NCI-H510A treated with DMSO at 0.1 percent for 48 hours (cell line): Measurements from ENCODE around the gene SMCO3.

Source experiments
- DNase-seq: peaks from one replicate; lab custom pipeline; 2025; lab: John Stamatoyannopoulos, UW

Gene SMCO3

DNA sequence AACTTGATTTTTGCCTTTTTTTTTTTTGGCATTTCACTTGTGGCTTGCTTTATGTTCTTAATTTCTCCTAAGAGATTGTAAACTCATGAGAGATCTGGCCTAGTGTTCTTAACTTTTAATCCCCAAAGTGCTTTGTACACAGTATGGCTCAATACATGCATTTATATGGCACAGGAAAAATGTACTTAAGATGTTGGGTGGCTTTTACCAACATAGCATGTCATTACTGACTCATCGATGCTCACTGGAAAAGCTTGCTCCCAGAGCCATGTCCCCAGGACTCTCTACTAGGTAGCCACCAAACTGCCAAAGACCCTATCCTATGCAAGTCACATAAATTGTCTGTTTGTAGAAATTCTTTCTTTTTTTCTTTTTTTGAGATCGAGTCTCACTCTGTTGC, 13.1 kb upstream of the SMCO3 start:
- DNase-seq: no peak

DNA sequence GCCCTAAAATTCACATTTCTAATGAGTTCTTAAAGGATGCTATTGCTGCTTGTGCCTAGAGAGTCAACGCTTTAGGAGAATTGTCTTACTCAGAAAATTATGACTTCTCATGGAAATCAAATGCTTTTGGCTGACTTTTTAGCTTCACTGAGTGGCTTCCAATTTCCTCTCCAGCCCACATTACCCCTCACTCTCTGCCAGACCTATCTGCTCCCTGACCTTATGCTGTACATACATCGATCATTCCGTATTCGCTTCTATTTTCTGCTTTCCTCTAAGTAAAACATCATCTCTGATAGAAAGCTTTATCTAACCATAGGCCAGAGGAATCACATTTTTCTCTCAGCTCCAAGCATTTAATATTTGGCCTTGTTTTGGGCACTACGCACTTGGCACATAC, 12.5 kb upstream of the SMCO3 start:
- DNase-seq: no peak

DNA sequence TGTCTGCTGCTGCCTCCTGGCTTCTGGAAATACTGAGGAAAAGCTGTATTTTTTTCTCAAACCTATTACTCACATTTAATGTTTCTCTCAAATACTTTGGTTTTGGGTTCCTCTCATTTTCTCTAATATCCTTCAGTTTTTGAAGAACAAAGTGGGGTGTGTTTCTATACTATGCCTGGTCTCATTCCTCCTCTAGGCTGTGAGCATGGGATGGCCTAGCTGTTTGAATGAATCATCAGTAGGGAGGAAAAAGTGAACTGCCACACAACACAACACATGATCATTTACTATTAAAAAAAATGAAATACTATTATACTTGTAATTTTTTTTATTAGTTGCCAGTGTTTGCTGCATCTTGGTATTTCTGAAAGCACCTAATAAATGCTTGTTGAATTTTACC, 11.3 kb upstream of the SMCO3 start:
- DNase-seq: no peak

DNA sequence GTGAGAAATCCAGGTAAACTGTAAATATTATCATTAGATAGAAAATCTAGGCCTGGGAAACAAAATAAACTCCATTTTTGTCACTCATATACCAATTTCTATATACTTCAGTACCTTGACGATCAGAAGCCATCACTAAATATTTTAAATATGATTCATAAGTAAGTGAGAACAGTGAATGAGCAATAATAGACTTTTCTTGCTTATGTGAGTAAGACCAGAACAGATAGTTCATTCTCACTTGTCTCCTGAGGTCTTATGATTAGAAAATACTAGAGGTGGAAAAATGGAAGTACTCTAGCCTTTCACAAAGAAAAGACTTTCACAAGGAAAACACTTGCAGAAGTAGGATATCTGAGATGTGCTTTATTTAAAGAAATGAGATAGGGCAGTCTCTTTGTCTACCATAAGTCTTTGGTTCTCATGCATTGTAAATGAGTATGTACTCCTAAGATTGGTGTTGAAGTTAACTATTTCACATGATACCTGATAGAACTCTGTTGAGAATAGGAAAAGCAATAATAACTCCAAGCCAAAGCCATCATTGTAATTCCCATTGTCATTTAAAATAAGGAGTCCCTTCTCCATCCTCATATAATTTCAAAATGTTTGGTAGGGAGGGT, 10.1 kb upstream of the SMCO3 start:
- DNase-seq: no peak

GRCh38 chr12:14811486-14811885, 2.5 kb downstream of the SMCO3 start:
- DNase-seq: no peak

GRCh38 chr12:14810953-14811483, 3.0 kb downstream of the SMCO3 start:
- DNase-seq: peak; percentile 3

DNA sequence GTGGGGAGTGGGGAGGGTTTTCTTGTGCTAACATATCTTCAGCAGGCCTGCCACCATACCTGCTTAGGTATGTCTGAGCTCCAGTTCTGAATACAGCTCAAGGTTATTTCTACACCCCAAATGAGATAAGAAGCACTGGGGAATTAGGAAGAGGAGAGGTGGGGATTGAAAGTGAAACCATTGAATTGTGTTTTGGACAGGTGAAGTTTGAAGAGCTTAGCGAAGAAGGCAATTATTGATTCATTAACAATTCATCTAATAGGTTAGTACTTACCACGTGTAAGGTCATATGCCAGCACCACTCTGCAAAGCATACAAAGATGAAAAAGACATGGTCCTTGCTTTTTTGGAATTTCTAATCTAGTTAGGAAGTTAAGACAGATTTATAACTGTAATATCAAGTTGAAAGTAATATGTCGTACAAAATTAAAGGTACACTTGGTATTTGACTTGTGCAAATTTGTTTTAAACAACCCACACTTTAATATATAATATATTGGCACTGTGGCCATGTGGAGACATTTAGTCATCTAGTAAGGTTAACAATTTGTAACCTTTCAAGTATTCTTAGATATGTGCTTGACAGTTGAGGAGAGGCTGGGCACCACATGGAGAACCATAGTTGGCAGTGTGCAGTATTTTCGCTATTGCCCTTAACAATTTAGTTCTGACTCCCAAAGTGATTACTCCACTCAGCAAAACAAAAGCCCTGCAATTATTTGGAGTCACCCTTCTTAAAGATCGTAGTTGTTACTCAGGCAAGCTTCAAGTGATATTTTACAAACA, 3.6 kb downstream of the SMCO3 start:
- DNase-seq: no peak

DNA sequence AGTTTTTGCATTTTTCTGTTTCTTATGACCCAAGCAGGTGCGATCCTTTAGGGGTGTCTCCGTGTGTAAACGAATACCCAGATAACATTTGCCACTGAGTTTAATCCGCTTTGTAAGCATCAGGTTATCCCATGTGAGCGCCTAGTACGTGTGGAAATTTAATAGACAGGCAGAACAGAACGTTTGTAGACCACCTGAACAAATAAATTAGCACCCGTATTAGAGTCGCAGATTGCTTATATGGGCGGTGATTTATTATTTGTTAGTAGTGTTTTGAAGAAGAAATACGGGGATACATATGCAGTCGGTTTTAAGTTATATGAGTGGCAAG, 10.2 kb downstream of the SMCO3 start:
- no peak for DNase-seq

DNA sequence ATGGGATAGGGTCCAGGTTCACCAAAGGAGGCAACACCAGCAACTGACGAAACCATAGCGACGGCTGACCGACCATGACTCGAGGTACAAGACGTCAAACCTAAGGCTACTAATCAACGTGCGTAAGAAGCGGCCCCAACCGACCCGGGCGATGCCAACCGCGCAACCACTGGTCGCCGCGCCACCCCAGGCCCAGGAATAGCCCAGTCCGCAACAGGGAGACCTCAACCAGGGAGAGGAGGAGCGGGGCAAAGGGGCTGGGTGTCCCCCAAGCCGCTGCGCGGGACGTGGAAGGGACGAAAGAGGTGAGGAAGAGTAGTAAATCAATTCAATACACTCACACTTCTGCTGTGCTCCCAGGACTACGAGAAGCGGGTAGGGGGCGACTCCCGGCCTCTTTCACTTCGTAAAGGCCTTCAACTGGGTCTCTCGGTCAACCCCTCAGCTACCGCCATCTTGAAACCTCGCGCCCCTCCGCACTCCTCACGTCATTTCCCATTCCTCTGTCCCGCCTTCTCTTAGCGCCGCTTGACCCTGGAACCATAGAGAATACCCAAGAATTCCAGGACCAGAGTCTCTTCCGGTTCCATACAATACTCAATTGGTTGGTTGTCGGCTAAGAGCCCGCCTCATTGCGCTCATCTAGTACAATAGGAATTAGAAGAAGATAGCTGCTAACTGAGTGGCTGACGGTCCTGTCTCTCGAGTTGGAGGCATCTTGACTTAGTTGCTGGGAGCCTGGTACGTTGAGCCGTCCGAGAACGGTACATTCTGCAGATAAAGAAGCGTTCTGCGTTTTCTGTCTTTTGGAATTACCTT, 10.8 kb downstream of the SMCO3 start, which contains the start of the genes C12orf60 and WBP11:
TSS of gene C12orf60 (plus strand) at position 660 of the 819 bp plus-strand sequence. CDS start 19,266 bp downstream, outside the sequence.
TSS of gene WBP11 (minus strand) at position 468 of the 819 bp plus-strand sequence. CDS start 2,095 bp downstream, outside the sequence.
- DNase-seq: peak; percentile 98

GRCh38 chr12:14802721-14803010, 11.3 kb downstream of the SMCO3 start:
- no peak for DNase-seq

DNA sequence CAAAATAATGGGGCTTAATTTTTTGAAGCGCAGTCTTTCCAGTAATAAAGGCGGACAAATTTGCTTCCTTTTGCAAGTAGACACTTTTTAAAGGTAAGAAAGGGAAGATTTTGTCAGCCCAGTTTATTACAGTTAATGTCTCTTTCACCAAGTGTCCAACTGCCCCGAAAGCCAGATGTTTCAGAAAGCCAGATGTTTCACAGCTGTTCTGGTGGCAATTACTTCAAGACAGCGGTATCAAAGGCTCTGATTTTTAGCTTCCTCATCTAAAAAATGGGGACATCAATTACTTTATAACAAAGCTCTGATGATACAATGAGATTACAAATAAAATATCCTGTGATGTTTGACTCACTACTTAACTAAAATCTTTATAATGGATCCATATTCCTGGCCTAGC, 11.7 kb downstream of the SMCO3 start:
- DNase-seq: no peak

- DNase-seq: no peak
Observed at GRCh38 chr12:14795028-14795448, 18.9 kb downstream of the SMCO3 start.

DNA sequence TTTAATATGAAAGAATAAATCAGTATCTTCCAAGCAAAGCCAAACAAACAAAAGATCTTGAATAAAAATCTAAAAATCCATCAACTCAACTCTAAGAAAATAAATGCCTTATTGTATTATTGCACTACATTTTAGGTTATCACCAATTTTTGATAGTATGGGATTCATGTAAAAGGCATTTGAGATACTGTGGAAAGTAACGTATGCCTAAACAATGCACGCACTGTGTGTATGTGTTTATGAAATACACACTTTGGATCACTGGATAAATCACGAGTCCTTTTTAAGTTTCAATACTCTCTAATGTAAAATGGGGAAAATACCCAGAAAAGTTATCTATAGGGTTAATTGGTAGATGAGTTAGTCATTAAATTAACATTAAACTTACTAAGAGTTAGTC, 28.4 kb downstream of the SMCO3 start:
- DNase-seq: no peak

DNA sequence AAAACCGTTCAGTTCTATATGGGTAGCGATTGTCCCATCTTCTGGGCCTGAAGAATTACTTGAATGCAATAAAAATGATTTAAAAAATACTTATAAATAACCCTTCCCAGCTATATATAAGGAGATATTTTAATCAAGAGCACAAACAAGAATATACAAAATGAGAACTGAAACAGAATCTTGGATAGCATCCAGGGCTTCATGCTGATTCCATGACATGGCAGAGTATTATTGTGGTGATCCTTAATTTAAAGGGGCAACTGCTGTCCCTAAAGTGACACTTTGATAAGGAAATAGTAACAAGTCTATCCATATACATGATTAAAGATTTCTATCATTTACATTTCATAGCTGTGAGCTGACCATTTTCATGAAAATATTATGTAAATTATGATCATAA, 29.5 kb downstream of the SMCO3 start:
- DNase-seq: no peak

DNA sequence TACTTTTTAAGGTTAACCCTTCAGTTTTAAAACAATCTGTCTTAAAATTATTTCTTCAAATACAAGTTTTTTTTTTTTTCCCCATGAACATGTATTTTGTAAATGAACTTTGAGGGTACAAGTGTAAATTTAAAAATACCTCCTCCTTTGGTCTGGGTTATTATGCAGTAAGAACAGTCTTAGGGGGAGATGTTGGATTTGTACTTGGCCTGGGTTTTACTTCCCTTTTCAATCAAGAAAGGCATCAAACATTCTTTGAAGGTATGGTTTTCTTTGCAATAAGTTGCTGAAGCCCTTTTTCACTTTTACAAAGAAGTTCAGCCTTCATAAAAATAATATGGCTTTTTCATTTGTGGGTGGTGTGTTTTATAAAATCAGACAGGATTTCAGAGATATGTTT, 31.2 kb downstream of the SMCO3 start:
- no peak for DNase-seq

DNA sequence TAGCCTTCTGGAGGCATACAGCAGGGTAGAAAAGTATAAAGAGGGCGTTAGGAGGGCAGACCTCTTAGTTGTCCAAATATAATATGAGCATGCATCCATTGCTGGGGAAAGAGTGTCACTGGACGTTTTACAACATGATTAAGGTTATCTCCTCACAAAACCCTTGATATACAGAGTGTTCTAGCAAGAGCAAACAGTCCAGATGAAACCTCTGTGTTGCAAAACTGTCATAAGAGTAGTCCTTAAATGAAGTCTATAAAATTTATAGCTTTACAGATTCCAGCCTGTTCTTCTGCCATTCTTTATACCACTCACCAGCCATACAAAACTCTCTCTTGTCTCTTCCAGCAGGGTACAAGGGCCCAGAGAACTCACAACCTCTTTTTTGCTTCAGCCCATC, 32.4 kb downstream of the SMCO3 start:
- DNase-seq: no peak

DNA sequence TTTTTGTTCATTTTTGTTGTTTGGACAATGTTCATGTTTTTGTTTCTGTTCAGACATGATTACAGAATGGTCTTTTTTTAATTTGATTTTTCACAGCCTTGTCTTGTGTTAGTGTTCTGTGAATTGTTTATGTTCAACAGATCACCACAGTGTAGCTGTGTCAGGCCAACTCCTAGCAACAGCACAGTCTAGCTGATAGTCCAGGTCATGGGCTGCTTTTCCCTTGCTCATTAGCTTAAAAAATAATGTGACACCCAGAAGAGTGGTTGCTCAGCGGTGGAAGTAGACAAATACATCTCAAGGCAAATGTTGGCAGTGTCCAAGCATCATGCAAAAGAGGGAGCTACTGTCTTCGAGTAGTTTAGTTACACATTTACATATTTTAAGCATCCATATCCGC, 33.1 kb downstream of the SMCO3 start:
- no peak for DNase-seq

DNA sequence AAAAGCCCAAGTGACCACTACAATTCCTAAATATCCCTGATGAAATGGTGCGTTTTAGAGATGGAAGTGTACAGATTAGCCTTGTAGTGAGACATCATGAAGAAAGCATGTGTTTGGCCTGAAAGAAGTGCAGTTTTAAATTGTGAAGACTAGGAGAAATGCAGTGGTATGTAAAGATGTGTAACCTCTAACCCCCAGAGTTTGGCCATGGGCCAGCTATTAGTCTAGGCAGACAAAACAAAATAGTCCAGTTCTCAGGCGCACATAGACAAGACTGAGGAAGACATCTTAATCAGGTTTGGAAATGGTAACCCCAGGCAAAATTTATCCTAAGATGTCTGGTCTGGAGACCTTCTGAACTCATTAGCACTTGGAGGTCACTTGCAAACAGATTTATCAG, 34.1 kb downstream of the SMCO3 start:
- DNase-seq: no peak

DNA sequence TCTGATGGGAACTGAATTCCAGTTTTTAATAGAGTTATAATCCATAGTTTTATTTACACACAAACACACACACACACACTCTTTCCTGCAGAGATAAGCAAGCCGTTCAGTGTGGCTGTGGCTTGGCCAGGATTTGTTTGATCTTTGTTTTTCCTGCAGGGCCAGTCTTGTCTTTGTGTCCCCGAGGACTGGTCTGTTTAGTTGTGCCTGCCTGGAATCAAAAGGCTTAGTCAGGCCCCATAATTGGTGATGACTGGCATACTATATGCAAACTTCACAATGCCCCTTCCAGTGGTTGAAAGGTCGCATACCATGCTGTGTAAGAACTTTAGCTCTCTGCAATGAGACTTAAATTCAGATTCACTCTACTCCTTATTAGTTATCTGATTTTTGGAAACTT, 36.7 kb downstream of the SMCO3 start:
- no peak for DNase-seq

- no peak for DNase-seq
Observed at GRCh38 chr12:14776236-14776961, 37.6 kb downstream of the SMCO3 start.

GRCh38 chr12:14775636-14775980, 38.4 kb downstream of the SMCO3 start:
- DNase-seq: no peak
